ENCODE measurements around the gene EXOC4.

Gene EXOC4

DNA sequence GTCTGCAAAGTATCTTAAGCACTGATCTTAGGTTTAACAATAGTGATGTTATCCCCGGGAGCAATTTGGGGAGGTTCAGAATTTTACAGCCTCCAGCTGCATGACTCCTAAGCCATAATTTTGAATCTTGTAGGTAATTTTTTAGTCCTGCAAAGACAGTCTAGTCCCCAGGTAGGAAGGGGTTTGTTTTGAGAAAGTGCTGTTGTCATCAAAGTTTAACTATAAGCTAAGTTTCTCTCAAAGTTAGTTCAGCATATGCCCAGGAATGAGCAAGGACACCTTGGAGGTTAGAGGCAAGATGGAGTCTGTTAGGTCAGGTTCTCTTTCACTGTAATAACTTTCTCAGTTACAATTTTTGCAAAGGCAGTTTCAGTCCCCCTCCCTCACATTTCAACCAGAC lies 795.3 kb downstream of the EXOC4 start:
- Histone ChIP-seq H2BK5ac (ENCODE audit: low read length) (no peak overlapping the region), H4K8ac (ENCODE audit: low read depth, low read length) (no peak overlapping the region), H3K27me3 (ENCODE audit: control insufficient read depth in 3 of 3, insufficient read depth in 3 of 3, low read depth in 1 of 3, low read length in 3 of 3) (no peaks in the 10 kb centered on the region), H3K14ac (ENCODE audit: low read length) (no peak overlapping the region), H3K27ac (replicated peaks; ENCODE audit: low read length) (no peak overlapping the region), H3K9me3 (replicated peaks in 1 of 2; ENCODE audit: control insufficient read depth in 2 of 2, insufficient read depth in 1 of 2, low read depth in 1 of 2, low read length in 2 of 2) (peaks cover 0 to 4% of the 10 kb centered on the region in 2 donors), H2BK12ac (ENCODE audit: low read length) (no peak overlapping the region), H2BK15ac (ENCODE audit: low read length) (no peak overlapping the region), H3K79me1 (ENCODE audit: low read depth, low read length) (no peaks in the 10 kb centered on the region), H3K18ac (ENCODE audit: low read length) (no peak overlapping the region), H3K4me3 (ENCODE audit: low read length in 2 of 2) (no peak overlapping the region), H3K4me2 (ENCODE audit: insufficient read depth, low read length, poor library complexity, severe bottlenecking) (no peak overlapping the region), H3K36me3 (replicated peaks in 1 of 2; ENCODE audit: control insufficient read depth in 2 of 2, insufficient read depth in 2 of 2, low read length in 2 of 2) (no peaks in the 10 kb centered on the region), H2AK5ac (ENCODE audit: low read depth, low read length) (no peak overlapping the region), H3K4me1 (ENCODE audit: control insufficient read depth in 2 of 2, insufficient read depth in 1 of 2, low read depth in 1 of 2, low read length in 2 of 2) (peaks cover 0 to 4% of the 10 kb centered on the region in 2 donors), H3K9ac (ENCODE audit: low read depth, low read length, poor library complexity) (no peak overlapping the region), H2AFZ (ENCODE audit: low read length) (no peak overlapping the region), H3K4ac (ENCODE audit: low read length) (no peak overlapping the region), H2BK120ac (ENCODE audit: low read depth, low read length) (no peak overlapping the region), H4K91ac (ENCODE audit: low read depth, low read length, poor library complexity) (no peak overlapping the region), H3K23ac (ENCODE audit: low read depth, low read length, poor library complexity) (no peak overlapping the region)
- DNase-seq (ENCODE audit: low spot score), result no peak
- no CpG with 5 or more reads among the region's 1 CpG for WGBS, 2 donors (ENCODE audit: extremely low coverage in 2 of 2, insufficient read length in 2 of 2, insufficient replicate concordance in 1 of 2)

- no peak overlapping the region for H3K23ac ChIP-seq (ENCODE audit: low read depth, low read length, poor library complexity)
- H2AFZ ChIP-seq (ENCODE audit: low read length), result no peak overlapping the region
- H3K14ac ChIP-seq (ENCODE audit: low read length), result no peak overlapping the region
- peaks cover 0 to 4% of the 10 kb centered on the region in 2 donors for H3K4me1 ChIP-seq (ENCODE audit: control insufficient read depth in 2 of 2, insufficient read depth in 1 of 2, low read depth in 1 of 2, low read length in 2 of 2)
- H3K4ac ChIP-seq (ENCODE audit: low read length), result no peak overlapping the region
- H4K8ac ChIP-seq (ENCODE audit: low read depth, low read length), result no peak overlapping the region
- no peak overlapping the region for H2BK12ac ChIP-seq (ENCODE audit: low read length)
- H3K9ac ChIP-seq (ENCODE audit: low read depth, low read length, poor library complexity), result no peak overlapping the region
- no peak overlapping the region for H3K27ac ChIP-seq (replicated peaks; ENCODE audit: low read length)
- H3K79me1 ChIP-seq (ENCODE audit: low read depth, low read length), result no peaks in the 10 kb centered on the region
- H4K91ac ChIP-seq (ENCODE audit: low read depth, low read length, poor library complexity), result no peak overlapping the region
- H3K9me3 ChIP-seq (replicated peaks in 1 of 2; ENCODE audit: control insufficient read depth in 2 of 2, insufficient read depth in 1 of 2, low read depth in 1 of 2, low read length in 2 of 2), result peaks cover 0 to 4% of the 10 kb centered on the region in 2 donors
- H3K36me3 ChIP-seq (replicated peaks in 1 of 2; ENCODE audit: control insufficient read depth in 2 of 2, insufficient read depth in 2 of 2, low read length in 2 of 2), result no peaks in the 10 kb centered on the region
- H3K4me3 ChIP-seq (ENCODE audit: low read length in 2 of 2), result no peak overlapping the region
- no peak overlapping the region for H2BK5ac ChIP-seq (ENCODE audit: low read length)
- no peak overlapping the region for H2BK120ac ChIP-seq (ENCODE audit: low read depth, low read length)
- WGBS, 2 donors (ENCODE audit: extremely low coverage in 2 of 2, insufficient read length in 2 of 2, insufficient replicate concordance in 1 of 2), result no CpG with 5 or more reads among the region's 2 CpGs
- no peak overlapping the region for H3K4me2 ChIP-seq (ENCODE audit: insufficient read depth, low read length, poor library complexity, severe bottlenecking)
- no peak overlapping the region for H2AK5ac ChIP-seq (ENCODE audit: low read depth, low read length)
- no peaks in the 10 kb centered on the region for H3K27me3 ChIP-seq (ENCODE audit: control insufficient read depth in 3 of 3, insufficient read depth in 3 of 3, low read depth in 1 of 3, low read length in 3 of 3)
- H2BK15ac ChIP-seq (ENCODE audit: low read length), result no peak overlapping the region
- no peak overlapping the region for H3K18ac ChIP-seq (ENCODE audit: low read length)
- no peak for DNase-seq (ENCODE audit: low spot score)
Measured at GRCh38 chr7:134051020-134051419, 798.1 kb downstream of the EXOC4 start.

DNA sequence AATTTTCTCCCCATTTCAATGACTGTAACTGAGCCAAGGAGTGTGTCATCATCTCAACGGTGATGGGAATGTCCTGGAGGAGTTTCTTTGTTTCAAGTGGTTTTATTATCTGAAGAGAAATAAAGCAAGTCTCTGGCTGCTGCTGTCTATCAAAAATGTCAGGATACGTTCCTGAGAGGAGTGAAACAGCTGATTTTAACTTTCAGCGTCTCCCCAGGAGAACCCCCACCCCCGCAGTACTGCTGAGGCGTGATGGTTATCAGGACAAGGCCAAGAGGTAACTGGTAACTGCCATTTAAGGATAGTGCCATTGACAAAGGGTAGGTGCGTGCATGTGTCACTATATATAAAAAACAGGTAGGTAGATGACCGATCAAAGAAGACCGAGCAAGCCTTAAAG lies 803.9 kb downstream of the EXOC4 start:
- Histone ChIP-seq H2BK12ac (ENCODE audit: low read length) (no peak overlapping the region), H3K4me3 (ENCODE audit: low read length in 2 of 2) (no peak overlapping the region), H3K27ac (replicated peaks; ENCODE audit: low read length) (no peak overlapping the region), H2AK5ac (ENCODE audit: low read depth, low read length) (no peak overlapping the region), H2BK5ac (ENCODE audit: low read length) (no peak overlapping the region), H3K4me1 (ENCODE audit: control insufficient read depth in 2 of 2, insufficient read depth in 1 of 2, low read depth in 1 of 2, low read length in 2 of 2) (peaks cover 0 to 11% of the 10 kb centered on the region in 2 donors), H3K9me3 (replicated peaks in 1 of 2; ENCODE audit: control insufficient read depth in 2 of 2, insufficient read depth in 1 of 2, low read depth in 1 of 2, low read length in 2 of 2) (no peaks in the 10 kb centered on the region), H3K36me3 (replicated peaks in 1 of 2; ENCODE audit: control insufficient read depth in 2 of 2, insufficient read depth in 2 of 2, low read length in 2 of 2) (no peaks in the 10 kb centered on the region), H3K23ac (ENCODE audit: low read depth, low read length, poor library complexity) (no peak overlapping the region), H3K27me3 (ENCODE audit: control insufficient read depth in 3 of 3, insufficient read depth in 3 of 3, low read depth in 1 of 3, low read length in 3 of 3) (no peaks in the 10 kb centered on the region), H3K4ac (ENCODE audit: low read length) (no peak overlapping the region), H2BK15ac (ENCODE audit: low read length) (no peak overlapping the region), H3K18ac (ENCODE audit: low read length) (no peak overlapping the region), H4K8ac (ENCODE audit: low read depth, low read length) (no peak overlapping the region), H3K14ac (ENCODE audit: low read length) (no peak overlapping the region), H2AFZ (ENCODE audit: low read length) (no peak overlapping the region), H2BK120ac (ENCODE audit: low read depth, low read length) (no peak overlapping the region), H4K91ac (ENCODE audit: low read depth, low read length, poor library complexity) (no peak overlapping the region), H3K9ac (ENCODE audit: low read depth, low read length, poor library complexity) (no peak overlapping the region), H3K4me2 (ENCODE audit: insufficient read depth, low read length, poor library complexity, severe bottlenecking) (no peak overlapping the region), H3K79me1 (ENCODE audit: low read depth, low read length) (no peaks in the 10 kb centered on the region)
- no peak for DNase-seq (ENCODE audit: low spot score)
- WGBS, 2 donors (ENCODE audit: extremely low coverage in 2 of 2, insufficient read length in 2 of 2, insufficient replicate concordance in 1 of 2), result no CpG with 5 or more reads among the region's 8 CpGs

DNA sequence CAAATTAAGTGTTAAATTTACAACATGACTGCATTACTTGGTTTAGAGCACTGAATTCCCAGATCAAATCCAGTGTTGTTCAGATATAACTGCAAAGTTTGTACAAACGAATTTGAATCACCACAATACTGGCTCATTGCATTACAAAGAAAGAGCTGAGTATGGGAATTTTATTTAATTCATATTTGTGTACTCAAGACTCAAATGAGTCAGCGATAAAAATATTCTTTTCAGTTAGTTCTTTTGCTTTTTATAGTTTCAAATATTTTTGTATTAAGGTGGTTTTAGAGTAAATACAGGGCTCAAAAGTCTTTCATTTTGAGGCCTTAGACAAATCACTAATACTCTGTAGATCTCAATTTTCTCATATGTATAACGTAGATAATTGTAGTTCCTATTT lies 805.6 kb downstream of the EXOC4 start:
- H2AFZ ChIP-seq (ENCODE audit: low read length), result no peak overlapping the region
- no peak overlapping the region for H3K23ac ChIP-seq (ENCODE audit: low read depth, low read length, poor library complexity)
- H2BK15ac ChIP-seq (ENCODE audit: low read length), result no peak overlapping the region
- no peaks in the 10 kb centered on the region for H3K9me3 ChIP-seq (replicated peaks in 1 of 2; ENCODE audit: control insufficient read depth in 2 of 2, insufficient read depth in 1 of 2, low read depth in 1 of 2, low read length in 2 of 2)
- whole genome bisulfite sequencing, 2 donors (ENCODE audit: extremely low coverage in 2 of 2, insufficient read length in 2 of 2, insufficient replicate concordance in 1 of 2), result no CpG with 5 or more reads among the region's 3 CpGs
- H2BK120ac ChIP-seq (ENCODE audit: low read depth, low read length), result no peak overlapping the region
- H3K27ac ChIP-seq (replicated peaks; ENCODE audit: low read length), result no peak overlapping the region
- H2BK12ac ChIP-seq (ENCODE audit: low read length), result no peak overlapping the region
- no peak for DNase-seq (ENCODE audit: low spot score)
- H3K14ac ChIP-seq (ENCODE audit: low read length), result no peak overlapping the region
- no peak overlapping the region for H3K4ac ChIP-seq (ENCODE audit: low read length)
- peaks cover 0 to 8% of the 10 kb centered on the region in 2 donors for H3K4me1 ChIP-seq (ENCODE audit: control insufficient read depth in 2 of 2, insufficient read depth in 1 of 2, low read depth in 1 of 2, low read length in 2 of 2)
- no peak overlapping the region for H2AK5ac ChIP-seq (ENCODE audit: low read depth, low read length)
- H3K9ac ChIP-seq (ENCODE audit: low read depth, low read length, poor library complexity), result no peak overlapping the region
- no peak overlapping the region for H4K8ac ChIP-seq (ENCODE audit: low read depth, low read length)
- no peak overlapping the region for H3K4me3 ChIP-seq (ENCODE audit: low read length in 2 of 2)
- no peaks in the 10 kb centered on the region for H3K36me3 ChIP-seq (replicated peaks in 1 of 2; ENCODE audit: control insufficient read depth in 2 of 2, insufficient read depth in 2 of 2, low read length in 2 of 2)
- no peak overlapping the region for H3K4me2 ChIP-seq (ENCODE audit: insufficient read depth, low read length, poor library complexity, severe bottlenecking)
- H4K91ac ChIP-seq (ENCODE audit: low read depth, low read length, poor library complexity), result no peak overlapping the region
- no peaks in the 10 kb centered on the region for H3K27me3 ChIP-seq (ENCODE audit: control insufficient read depth in 3 of 3, insufficient read depth in 3 of 3, low read depth in 1 of 3, low read length in 3 of 3)
- H2BK5ac ChIP-seq (ENCODE audit: low read length), result no peak overlapping the region
- H3K18ac ChIP-seq (ENCODE audit: low read length), result no peak overlapping the region
- H3K79me1 ChIP-seq (ENCODE audit: low read depth, low read length), result no peaks in the 10 kb centered on the region
